ENCODE data around the gene BCAS1. TPM values are rescaled to one million over a fixed set of nuclear protein-coding genes. Genes with fewer than 3 reads are reported as not detected.

Gene BCAS1
- total RNA-seq, 1 donor = not detected

GRCh38 chr20:54068495-54068894, 1.9 kb downstream of the BCAS1 start:
- Histone ChIP-seq H3K27ac (ENCODE audit: low read depth, low read length) (no peak overlapping the region), H3K27me3 (ENCODE audit: insufficient read depth, low read length) (no peaks in the 10 kb centered on the region)

DNA sequence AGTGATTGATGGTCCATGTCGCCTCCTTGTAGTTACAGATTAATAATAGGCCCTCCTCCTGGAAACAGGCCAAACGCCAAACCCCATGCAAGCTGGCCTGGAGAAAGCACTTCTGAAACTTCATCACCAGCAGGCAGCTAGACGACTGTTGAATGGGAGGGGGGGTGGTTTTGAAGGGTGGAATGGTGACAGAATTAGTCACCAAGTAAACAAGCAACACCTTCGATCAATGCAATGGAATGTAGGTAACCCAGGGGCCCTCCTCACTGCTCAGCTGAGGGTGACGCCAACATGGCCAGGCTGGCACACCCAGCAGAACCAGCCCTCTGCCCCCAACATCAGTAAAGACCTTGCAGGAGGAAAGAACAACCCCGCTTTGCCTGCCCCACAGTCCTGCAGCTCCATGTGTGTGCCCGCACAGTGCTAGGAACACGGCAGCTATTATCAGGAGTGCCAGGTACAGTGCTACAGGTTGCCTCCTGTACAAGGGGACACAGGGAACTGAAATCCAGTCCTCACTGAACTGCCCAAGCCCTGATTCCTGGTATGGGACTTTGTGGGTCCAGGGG, 2.7 kb downstream of the BCAS1 start:
- no peaks in the 10 kb centered on the region for H3K36me3 ChIP-seq (ENCODE audit: insufficient read depth, low read length)
- H3K4me2 ChIP-seq (ENCODE audit: insufficient read depth, low read length) = no peak overlapping the region
- H3K9me3 ChIP-seq (ENCODE audit: low read depth, low read length) = no peaks in the 10 kb centered on the region
- H3K4me1 ChIP-seq (ENCODE audit: insufficient read depth, low read length) = no peaks in the 10 kb centered on the region
- no peaks in the 10 kb centered on the region for H4K20me1 ChIP-seq (ENCODE audit: insufficient read depth, low read length)
- no peaks in the 10 kb centered on the region for H3K79me2 ChIP-seq (ENCODE audit: insufficient read depth, low read length)
- H3K27me3 ChIP-seq (ENCODE audit: insufficient read depth, low read length) = no peaks in the 10 kb centered on the region
- TF ChIP-seq, protein P1, sequence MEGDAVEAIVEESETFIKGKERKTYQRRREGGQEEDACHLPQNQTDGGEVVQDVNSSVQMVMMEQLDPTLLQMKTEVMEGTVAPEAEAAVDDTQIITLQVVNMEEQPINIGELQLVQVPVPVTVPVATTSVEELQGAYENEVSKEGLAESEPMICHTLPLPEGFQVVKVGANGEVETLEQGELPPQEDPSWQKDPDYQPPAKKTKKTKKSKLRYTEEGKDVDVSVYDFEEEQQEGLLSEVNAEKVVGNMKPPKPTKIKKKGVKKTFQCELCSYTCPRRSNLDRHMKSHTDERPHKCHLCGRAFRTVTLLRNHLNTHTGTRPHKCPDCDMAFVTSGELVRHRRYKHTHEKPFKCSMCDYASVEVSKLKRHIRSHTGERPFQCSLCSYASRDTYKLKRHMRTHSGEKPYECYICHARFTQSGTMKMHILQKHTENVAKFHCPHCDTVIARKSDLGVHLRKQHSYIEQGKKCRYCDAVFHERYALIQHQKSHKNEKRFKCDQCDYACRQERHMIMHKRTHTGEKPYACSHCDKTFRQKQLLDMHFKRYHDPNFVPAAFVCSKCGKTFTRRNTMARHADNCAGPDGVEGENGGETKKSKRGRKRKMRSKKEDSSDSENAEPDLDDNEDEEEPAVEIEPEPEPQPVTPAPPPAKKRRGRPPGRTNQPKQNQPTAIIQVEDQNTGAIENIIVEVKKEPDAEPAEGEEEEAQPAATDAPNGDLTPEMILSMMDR (IDR thresholded peaks at IDR 0.05; ENCODE audit: extremely low read depth, low read depth, low read length) = no peak
- peak; percentile 62 for DNase-seq (ENCODE audit: insufficient read length, low spot score, missing footprints)
- H3K4me3 ChIP-seq (ENCODE audit: insufficient read depth, low read length) = no peak overlapping the region
- no peak overlapping the region for H2AFZ ChIP-seq (ENCODE audit: low read length)
- H3K27ac ChIP-seq (ENCODE audit: low read depth, low read length) = no peak overlapping the region

More at GRCh38 chr20:54068495-54068894, 1.9 kb downstream of the BCAS1 start:
- H3K4me2 ChIP-seq (ENCODE audit: insufficient read depth, low read length) = no peak overlapping the region
- TF ChIP-seq, protein P1 (IDR thresholded peaks at IDR 0.05; ENCODE audit: extremely low read depth, low read depth, low read length) = no peak
- no peaks in the 10 kb centered on the region for H3K4me1 ChIP-seq (ENCODE audit: insufficient read depth, low read length)
- H2AFZ ChIP-seq (ENCODE audit: low read length) = no peak overlapping the region
- no peak for DNase-seq (ENCODE audit: insufficient read length, low spot score, missing footprints)
- H4K20me1 ChIP-seq (ENCODE audit: insufficient read depth, low read length) = no peaks in the 10 kb centered on the region
- no peaks in the 10 kb centered on the region for H3K79me2 ChIP-seq (ENCODE audit: insufficient read depth, low read length)
- no peaks in the 10 kb centered on the region for H3K36me3 ChIP-seq (ENCODE audit: insufficient read depth, low read length)
- H3K4me3 ChIP-seq (ENCODE audit: insufficient read depth, low read length) = no peak overlapping the region
- H3K9me3 ChIP-seq (ENCODE audit: low read depth, low read length) = no peaks in the 10 kb centered on the region

- DNase-seq (ENCODE audit: insufficient read length, low spot score, missing footprints) = peak; percentile 53
- Histone ChIP-seq H3K4me1 (ENCODE audit: insufficient read depth, low read length) (peaks cover 14% of the 10 kb centered on the region), H4K20me1 (ENCODE audit: insufficient read depth, low read length) (no peaks in the 10 kb centered on the region), H3K27me3 (ENCODE audit: insufficient read depth, low read length) (no peaks in the 10 kb centered on the region), H3K4me2 (ENCODE audit: insufficient read depth, low read length) (no peak overlapping the region), H3K4me3 (ENCODE audit: insufficient read depth, low read length) (no peak overlapping the region), H3K9me3 (ENCODE audit: low read depth, low read length) (no peaks in the 10 kb centered on the region), H3K36me3 (ENCODE audit: insufficient read depth, low read length) (no peaks in the 10 kb centered on the region), H3K27ac (ENCODE audit: low read depth, low read length) (no peak overlapping the region), H2AFZ (ENCODE audit: low read length) (no peak overlapping the region), H3K79me2 (ENCODE audit: insufficient read depth, low read length) (no peaks in the 10 kb centered on the region)
- TF ChIP-seq, protein P1 (IDR thresholded peaks at IDR 0.05; ENCODE audit: extremely low read depth, low read depth, low read length) = no peak
Measured at GRCh38 chr20:54065601-54066038, 4.8 kb downstream of the BCAS1 start.

GRCh38 chr20:54064939-54065338, 5.5 kb downstream of the BCAS1 start:
- no peaks in the 10 kb centered on the region for H3K36me3 ChIP-seq (ENCODE audit: insufficient read depth, low read length)
- H3K4me1 ChIP-seq (ENCODE audit: insufficient read depth, low read length) = peaks cover 14% of the 10 kb centered on the region
- no peaks in the 10 kb centered on the region for H4K20me1 ChIP-seq (ENCODE audit: insufficient read depth, low read length)
- no peak for DNase-seq (ENCODE audit: insufficient read length, low spot score, missing footprints)
- no peaks in the 10 kb centered on the region for H3K27me3 ChIP-seq (ENCODE audit: insufficient read depth, low read length)
- H3K79me2 ChIP-seq (ENCODE audit: insufficient read depth, low read length) = no peaks in the 10 kb centered on the region
- TF ChIP-seq, protein P1 (IDR thresholded peaks at IDR 0.05; ENCODE audit: extremely low read depth, low read depth, low read length) = no peak
- no peak overlapping the region for H3K27ac ChIP-seq (ENCODE audit: low read depth, low read length)
- H3K4me2 ChIP-seq (ENCODE audit: insufficient read depth, low read length) = no peak overlapping the region
- H3K9me3 ChIP-seq (ENCODE audit: low read depth, low read length) = no peaks in the 10 kb centered on the region
- H3K4me3 ChIP-seq (ENCODE audit: insufficient read depth, low read length) = no peak overlapping the region
- no peak overlapping the region for H2AFZ ChIP-seq (ENCODE audit: low read length)

All from osteoblast (primary cell).